SK-N-SH treated with all-trans-retinoic acid at 6 μM for 48 hours (cell line): ENCODE data around the gene IGLL5.

Source experiments
- ARNTL ChIP-seq: fragments of 450-650 bp; formaldehyde crosslinking; IDR thresholded peaks from 2 replicates; pipeline ENCODE4 v1.5.0; 2020; ENCODE audit warnings: low read depth, mild to moderate bottlenecking, moderate library complexity, borderline replicate concordance
- CSDC2 ChIP-seq: fragments of 250-450 bp; sonication (Bioruptor Pico); IDR thresholded peaks from 2 replicates; pipeline ENCODE4 v1.5.0; 2020; ENCODE audit warnings: mild to moderate bottlenecking, moderate library complexity
- ESRRG ChIP-seq: fragments of 250-450 bp; sonication (Bioruptor Pico); IDR thresholded peaks from 2 replicates; pipeline ENCODE4 v1.6.1; 2021; ENCODE audit warnings: mild to moderate bottlenecking
- ISL1 ChIP-seq: fragments of 250-450 bp; sonication (Bioruptor Pico); IDR thresholded peaks from 2 replicates; pipeline ENCODE4 v2.1.2; 2022; ENCODE audit warnings: mild to moderate bottlenecking, moderate library complexity
- PPARA ChIP-seq: fragments of 250-450 bp; sonication (Bioruptor Pico); IDR thresholded peaks from 2 replicates; pipeline ENCODE4 v1.5.0; 2020; ENCODE audit warnings: mild to moderate bottlenecking, borderline replicate concordance
- TOX ChIP-seq: fragments of 250-450 bp; sonication (Bioruptor Pico); IDR thresholded peaks from 2 replicates; pipeline ENCODE4 v1.8.0; 2021; ENCODE audit warnings: mild to moderate bottlenecking, moderate library complexity, borderline replicate concordance
- ZFP3 ChIP-seq: fragments of 250-450 bp; sonication (Bioruptor Pico); IDR thresholded peaks from 2 replicates; pipeline ENCODE4 v1.5.0; 2020; ENCODE audit warnings: mild to moderate bottlenecking, moderate library complexity
- ZFP30 ChIP-seq: fragments of 450-650 bp; formaldehyde crosslinking; IDR thresholded peaks from 2 replicates; pipeline ENCODE4 v1.5.0; 2022; ENCODE audit warnings: mild to moderate bottlenecking, moderate library complexity
- ZNF8 ChIP-seq: fragments of 450-650 bp; formaldehyde crosslinking; IDR thresholded peaks from 2 replicates; pipeline ENCODE4 v1.5.0; 2020; ENCODE audit warnings: mild to moderate bottlenecking, moderate library complexity
- TF ChIP-seq, protein P1 (sequence below): fragments of 250-450 bp; sonication (Bioruptor Pico); IDR thresholded peaks from 2 replicates; pipeline ENCODE4 v1.8.0; 2020; ENCODE audit warnings: mild to moderate bottlenecking, moderate library complexity, borderline replicate concordance

DNA sequence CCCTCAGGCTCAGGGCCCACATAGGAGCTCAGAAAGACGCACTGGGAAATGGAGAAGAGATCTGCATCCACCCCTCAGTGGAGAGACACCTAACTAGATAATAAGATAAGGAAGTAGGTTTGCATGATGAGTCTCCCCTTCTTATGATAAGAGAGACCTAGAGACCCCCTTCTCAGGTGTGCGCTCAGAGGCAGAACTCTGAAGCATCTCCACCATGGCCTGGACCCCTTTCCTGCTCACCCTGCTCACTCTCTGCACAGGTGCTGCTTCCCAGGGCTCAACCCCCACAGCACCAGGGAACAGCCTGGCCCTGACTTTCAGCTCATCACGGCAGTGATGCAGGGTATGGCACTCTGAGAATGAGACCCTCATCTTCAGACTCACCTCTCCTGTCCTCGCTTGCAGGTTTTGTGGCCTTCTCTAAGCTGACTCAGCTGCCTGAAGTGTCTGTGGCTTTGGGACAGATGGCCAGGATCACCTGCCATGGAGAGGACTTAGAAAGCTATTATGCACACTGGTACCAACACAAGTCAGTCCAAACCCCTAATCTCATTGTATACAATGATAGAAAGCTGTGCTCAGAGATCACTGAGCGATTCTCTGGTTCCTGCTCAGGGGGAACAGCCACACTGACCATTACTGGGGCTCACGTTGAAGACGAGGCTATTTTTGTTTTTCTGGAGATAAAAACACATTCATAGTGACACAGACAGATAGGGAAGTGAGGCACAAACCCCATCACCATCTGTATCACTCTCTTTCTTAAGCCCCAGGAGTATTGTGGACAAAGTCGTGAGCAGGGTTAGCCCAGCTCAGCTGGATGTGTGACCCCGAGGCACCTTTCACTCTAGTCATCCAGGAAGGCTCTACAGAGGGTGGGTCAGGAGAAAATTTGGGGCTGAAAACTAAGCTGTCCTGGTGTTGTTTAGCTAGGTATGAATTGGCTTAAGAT lies 29.7 kb upstream of the IGLL5 start:
- TF ChIP-seq ZFP30 (CRISPR knock-in tag) (no peak), ESRRG (no peak), PPARA (CRISPR knock-in tag) (no peak), ARNTL (CRISPR knock-in tag) (no peak), ISL1 (CRISPR knock-in tag) (no peak), TOX (CRISPR knock-in tag) (no peak), ZFP3 (CRISPR knock-in tag) (no peak), CSDC2 (CRISPR knock-in tag) (no peak), ZNF8 (no peak)
- TF ChIP-seq, protein P1, sequence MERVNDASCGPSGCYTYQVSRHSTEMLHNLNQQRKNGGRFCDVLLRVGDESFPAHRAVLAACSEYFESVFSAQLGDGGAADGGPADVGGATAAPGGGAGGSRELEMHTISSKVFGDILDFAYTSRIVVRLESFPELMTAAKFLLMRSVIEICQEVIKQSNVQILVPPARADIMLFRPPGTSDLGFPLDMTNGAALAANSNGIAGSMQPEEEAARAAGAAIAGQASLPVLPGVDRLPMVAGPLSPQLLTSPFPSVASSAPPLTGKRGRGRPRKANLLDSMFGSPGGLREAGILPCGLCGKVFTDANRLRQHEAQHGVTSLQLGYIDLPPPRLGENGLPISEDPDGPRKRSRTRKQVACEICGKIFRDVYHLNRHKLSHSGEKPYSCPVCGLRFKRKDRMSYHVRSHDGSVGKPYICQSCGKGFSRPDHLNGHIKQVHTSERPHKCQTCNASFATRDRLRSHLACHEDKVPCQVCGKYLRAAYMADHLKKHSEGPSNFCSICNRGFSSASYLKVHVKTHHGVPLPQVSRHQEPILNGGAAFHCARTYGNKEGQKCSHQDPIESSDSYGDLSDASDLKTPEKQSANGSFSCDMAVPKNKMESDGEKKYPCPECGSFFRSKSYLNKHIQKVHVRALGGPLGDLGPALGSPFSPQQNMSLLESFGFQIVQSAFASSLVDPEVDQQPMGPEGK (CRISPR knock-in tag), result no peak
